OCI-LY1 (cell line): ENCODE measurements around the gene AASS.

ENCODE experiments used
- H2AFZ ChIP-seq: fragments of 200-600 bp; sonication (generic), shearing (Covaris generic); 2 replicates; pipeline ENCODE4 v1.6.0; 2014; ENCODE audit warnings: antibody characterized with exemption, mild to moderate bottlenecking, low read length
- H3F3A ChIP-seq: fragments of 200-600 bp; sonication (generic), shearing (Covaris generic); 2 replicates; pipeline ENCODE4 v1.6.0; 2014; ENCODE audit warnings: mild to moderate bottlenecking, antibody characterized with exemption, low read length, moderate library complexity; ENCODE audit not compliant: insufficient read depth
- H3K27ac ChIP-seq: fragments of 200-600 bp; sonication (generic); 2 replicates; pipeline ENCODE4 v1.5.1; 2014; ENCODE audit warnings: low read length, mixed run types, mild to moderate bottlenecking, low read depth; ENCODE audit not compliant: poor library complexity, severe bottlenecking
- H3K27me3 ChIP-seq: fragments of 200-600 bp; sonication (generic); 2 replicates; pipeline ENCODE4 v1.6.0; 2014; ENCODE audit warnings: antibody characterized with exemption, mild to moderate bottlenecking, low read length, moderate library complexity; ENCODE audit not compliant: insufficient read depth
- H3K36me3 ChIP-seq: fragments of 200-600 bp; sonication (generic); 2 replicates; pipeline ENCODE4 v1.6.1; 2014; ENCODE audit warnings: mild to moderate bottlenecking, antibody characterized with exemption, low read length, moderate library complexity, mixed read lengths; ENCODE audit not compliant: insufficient read depth
- H3K4me1 ChIP-seq: fragments of 200-600 bp; sonication (generic); 2 replicates; pipeline ENCODE4 v1.5.1; 2014; ENCODE audit warnings: mild to moderate bottlenecking, low read length, moderate library complexity; ENCODE audit not compliant: insufficient read depth, severe bottlenecking
- H3K4me2 ChIP-seq: fragments of 200-600 bp; sonication (generic), shearing (Covaris generic); 2 replicates; pipeline ENCODE4 v1.6.1; 2014; ENCODE audit warnings: low read length
- H3K4me3 ChIP-seq: fragments of 200-600 bp; sonication (generic); 2 replicates; pipeline ENCODE4 v1.5.1; 2014; ENCODE audit warnings: low read length, low read depth, mild to moderate bottlenecking, mixed read lengths; ENCODE audit not compliant: poor library complexity, severe bottlenecking
- H3K79me2 ChIP-seq: fragments of 200-600 bp; shearing (Covaris generic); 2 replicates; pipeline ENCODE4 v1.6.1; 2016; ENCODE audit warnings: mixed run types, low read length, mixed read lengths; ENCODE audit not compliant: insufficient read depth
- H3K9ac ChIP-seq: fragments of 200-600 bp; sonication (generic), shearing (Covaris generic); 2 replicates; pipeline ENCODE4 v1.6.1; 2014; ENCODE audit warnings: mild to moderate bottlenecking, low read length, mixed read lengths
- H3K9me2 ChIP-seq: fragments of 200-600 bp; sonication (generic), shearing (Covaris generic); 2 replicates; pipeline ENCODE4 v1.6.1; 2014; ENCODE audit warnings: low read depth, mild to moderate bottlenecking, low read length, mixed read lengths
- H3K9me3 ChIP-seq: fragments of 200-600 bp; shearing (Covaris generic); 2 replicates; pipeline ENCODE4 v1.6.1; 2014; ENCODE audit warnings: low read length, mixed read lengths
- H4K20me1 ChIP-seq: fragments of 200-600 bp; sonication (generic), shearing (Covaris generic); 2 replicates; pipeline ENCODE4 v1.6.0; 2016; ENCODE audit warnings: mild to moderate bottlenecking, low read length; ENCODE audit not compliant: insufficient read depth
- CTCF ChIP-seq: fragments of 200-600 bp; sonication (generic), shearing (Covaris generic); IDR thresholded peaks from 2 replicates; pipeline ENCODE4 v1.5.1; 2017; ENCODE audit warnings: mild to moderate bottlenecking, antibody characterized with exemption, low read length, moderate library complexity, mixed read lengths
- EZH2 ChIP-seq: fragments of 200-600 bp; sonication (generic), shearing (Covaris generic); IDR thresholded peaks from 2 replicates; pipeline ENCODE4 v1.8.0; 2017; ENCODE audit warnings: borderline replicate concordance, mixed run types, mild to moderate bottlenecking, antibody characterized with exemption, low read length, moderate library complexity, mixed read lengths

AASS gene

GRCh38 chr7:122143751-122144711 is at the start of gene AASS:
TSS of gene AASS (minus strand) at chr7:122144249. CDS start at chr7:122133726, 10,523 bp downstream.
- Histone ChIP-seq H3K79me2 (no peaks in the 10 kb centered on the region), H3F3A (no peaks in the 10 kb centered on the region), H3K4me2 (no peak within 1 kb of the TSS), H3K4me1 (no peaks in the 10 kb centered on the region), H2AFZ (no peak within 1 kb of the TSS), H3K27me3 (no peaks in the 10 kb centered on the region), H3K36me3 (no peaks in the 10 kb centered on the region), H3K9me2 (no peaks in the 10 kb centered on the region), H3K9me3 (no peaks in the 10 kb centered on the region), H3K4me3 (no peak within 1 kb of the TSS), H3K27ac (no peak within 1 kb of the TSS), H4K20me1 (no peaks in the 10 kb centered on the region), H3K9ac (no peak within 1 kb of the TSS)
- TF ChIP-seq EZH2 (no peak), CTCF (no peak)

DNA sequence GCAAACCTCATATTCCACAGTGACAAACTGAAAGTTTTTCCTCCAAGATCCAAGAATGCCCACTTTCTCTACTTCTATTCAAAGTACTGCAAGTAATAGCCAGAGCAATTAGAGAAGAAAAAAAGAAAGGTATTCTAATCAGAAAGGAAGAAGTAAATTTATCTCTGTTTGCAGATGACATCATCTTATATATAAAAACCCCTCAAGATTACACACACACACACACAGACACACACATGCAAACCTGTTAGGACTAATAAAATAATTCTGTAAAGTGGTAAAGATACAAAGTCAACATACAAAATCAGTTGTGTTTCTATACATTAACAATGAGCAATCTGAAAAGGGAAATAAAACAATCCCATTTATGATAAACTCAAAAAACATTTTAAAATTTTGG is 44.7 kb upstream of the AASS start:
- Histone ChIP-seq H2AFZ (no peak overlapping the region), H3K9me3 (no peaks in the 10 kb centered on the region)
- TF ChIP-seq CTCF (no peak), EZH2 (no peak)

GRCh38 chr7:122183106-122183505 is 39.1 kb upstream of the AASS start:
- TF ChIP-seq EZH2 (no peak), CTCF (no peak)
- Histone ChIP-seq H3K4me3 (no peak overlapping the region), H3K4me2 (no peak overlapping the region), H4K20me1 (no peaks in the 10 kb centered on the region), H3K4me1 (no peaks in the 10 kb centered on the region), H3K27ac (no peak overlapping the region), H3K27me3 (no peaks in the 10 kb centered on the region), H3K9me3 (no peaks in the 10 kb centered on the region), H2AFZ (no peak overlapping the region), H3K36me3 (no peaks in the 10 kb centered on the region), H3K9ac (no peak overlapping the region), H3K79me2 (no peaks in the 10 kb centered on the region), H3K9me2 (no peaks in the 10 kb centered on the region), H3F3A (no peaks in the 10 kb centered on the region)

More for the DNA sequence above, 44.7 kb upstream of the AASS start:
- Histone ChIP-seq H3K27me3 (no peaks in the 10 kb centered on the region), H3K27ac (no peak overlapping the region), H3K9me2 (no peaks in the 10 kb centered on the region), H3K36me3 (no peaks in the 10 kb centered on the region), H3K9ac (no peak overlapping the region), H3K4me3 (no peak overlapping the region), H3K79me2 (no peaks in the 10 kb centered on the region), H4K20me1 (no peaks in the 10 kb centered on the region), H3F3A (no peaks in the 10 kb centered on the region), H3K4me2 (no peak overlapping the region), H3K4me1 (no peaks in the 10 kb centered on the region)
